Thyroid gland (tissue), 4 donors: ENCODE measurements around the gene IGFBP2. TPM values are rescaled to one million over a fixed set of nuclear protein-coding genes. Genes with fewer than 3 reads are reported as not detected.

ENCODE experiments used
- DNase-seq, 2 donors: peaks; one replicate each; pipeline ENCODE4 v3.0.0-alpha.2; 2019
- H3K27ac ChIP-seq, 3 donors: fragments of 200-600 bp; sonication (generic); 1 replicate in 2 of 3; 2 replicates in 1 of 3; pipeline ENCODE4 v1.5.1; 2016 to 2019; ENCODE audit warnings: mild to moderate bottlenecking in 1 of 3, moderate library complexity in 1 of 3
- H3K27me3 ChIP-seq: fragments of 200-600 bp; sonication (generic); one replicate; pipeline ENCODE4 v1.5.1; 2019
- H3K36me3 ChIP-seq, 2 donors: fragments of 200-600 bp; sonication (generic); one replicate each; pipeline ENCODE4 v1.5.1; 2016 to 2019
- H3K4me1 ChIP-seq, 2 donors: fragments of 200-600 bp; sonication (generic); one replicate each; pipeline ENCODE4 v1.5.1; 2017 to 2019
- H3K4me3 ChIP-seq, 3 donors: fragments of 200-600 bp; sonication (generic); replicated peaks in 1 of 3; 1 replicate in 2 of 3; 2 replicates in 1 of 3; pipeline ENCODE4 v1.5.1; 2016; ENCODE audit warnings: mild to moderate bottlenecking in 1 of 3
- H3K9me3 ChIP-seq: fragments of 200-600 bp; sonication (generic); one replicate; pipeline ENCODE4 v1.5.1; 2017
- CTCF ChIP-seq, 6 experiments: fragments of 200-600 bp in 3 of 6; fragments of 450-650 bp in 3 of 6; sonication (generic) in 3 of 6; IDR thresholded peaks; one replicate each; pipeline ENCODE4 v1.5.1; 2016 to 2019; ENCODE audit warnings: antibody characterized with exemption in 6 of 6, mild to moderate bottlenecking in 2 of 6, inconsistent platforms in 1 of 6, moderate library complexity in 1 of 6
- POLR2A ChIP-seq, 2 donors: fragments of 450-650 bp; IDR thresholded peaks; one replicate each; pipeline ENCODE4 v1.6.1; 2017; ENCODE audit warnings: antibody characterized with exemption in 2 of 2, mild to moderate bottlenecking in 2 of 2, moderate library complexity in 1 of 2
- WGBS, 2 donors: methylation state at CpG; one replicate each; pipeline ENCODE4 v1.1.5; 2017; 5-methylcytosine and 5-hydroxymethylcytosine counted together
- intact Hi-C: fragments of 100-400 bp; cut with DNase I; formaldehyde crosslinking; loops from one replicate; pipeline ENCODE4 v1.15.1; 2023
- total RNA-seq, 4 donors: library from RNA; depleted of rRNA; stranded (reverse); fragments of >200 nt; gene quantifications; one replicate each; pipeline ENCODE4 v1.2.3, GENCODE V29; 2016

The IGFBP2 gene
- total RNA-seq, 4 donors from 2014 or later: 26.5 to 45.0 (median 40.0) TPM

DNA sequence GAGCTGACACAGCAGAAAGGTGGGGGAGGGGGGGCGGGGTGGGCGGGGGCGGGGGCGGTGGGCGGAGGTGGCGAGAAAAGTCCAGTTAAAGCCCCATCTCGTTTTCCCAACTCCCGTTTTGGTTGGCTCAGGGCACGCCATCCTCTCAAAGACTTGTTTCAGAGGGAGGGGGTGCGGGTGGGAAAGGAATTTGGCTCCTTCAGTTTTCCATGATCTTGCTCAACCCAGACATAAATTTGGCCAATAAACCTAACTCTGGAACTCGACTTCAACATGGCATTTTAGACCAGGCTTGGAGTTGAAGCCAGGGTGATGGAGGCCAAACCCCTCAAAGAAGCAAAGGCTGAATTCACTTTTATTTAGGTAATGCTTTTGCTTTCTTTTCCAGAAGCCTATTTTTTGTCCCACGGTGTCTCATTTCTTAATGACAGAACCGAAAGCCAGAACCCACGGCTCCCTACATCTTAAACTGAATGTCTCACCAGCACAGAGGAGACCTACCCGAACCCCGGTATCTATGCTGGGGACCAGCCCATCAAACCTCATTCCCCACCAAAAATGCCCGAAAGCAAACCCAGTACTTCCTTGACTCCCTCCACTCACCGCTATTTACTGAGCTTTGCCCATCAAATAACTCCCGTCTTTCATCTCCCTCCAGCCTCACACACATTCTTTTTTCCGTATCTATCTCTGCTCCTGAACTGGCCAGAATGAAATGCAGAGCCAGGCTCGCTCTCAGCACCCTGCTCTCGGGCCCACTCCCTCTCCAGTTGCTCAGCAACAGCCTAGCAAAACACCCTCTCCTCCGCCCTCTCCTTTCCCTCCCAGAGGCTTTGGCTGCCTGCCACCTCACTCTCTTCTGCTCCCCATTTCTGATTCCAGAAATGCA lies 57.9 kb downstream of the IGFBP2 start:
- 4 to 5% methylated on average over 23 of the region's 23 CpGs for WGBS, 2 donors
- peaks cover 29 to 47% of the 10 kb centered on the region in 2 donors for H3K4me1 ChIP-seq

GRCh38 chr2:216692636-216693413 lies 59.6 kb downstream of the IGFBP2 start:
- H3K36me3 ChIP-seq: peaks cover 7 to 11% of the 10 kb centered on the region in 2 donors
- DNase-seq: peak; percentile 94 to 95
- 0 to 1% methylated on average over 28 of the region's 28 CpGs for WGBS, 2 donors
- H3K4me3 ChIP-seq: peak overlapping the region; percentile 49 to 80 (median 72)
- intact Hi-C loops: loop anchor here (10.0 kb wide), 2 partner anchors 472 to 672 kb away; no protein-coding TSS in a partner anchor
- TF ChIP-seq CTCF (IDR thresholded peaks at IDR 0.05) (no peak), POLR2A (IDR thresholded peaks at IDR 0.05) (peak in 1 of 2 donors; percentile 62)
- no peaks in the 10 kb centered on the region for H3K27me3 ChIP-seq
- H3K4me1 ChIP-seq: peaks cover 29 to 52% of the 10 kb centered on the region in 2 donors
- H3K9me3 ChIP-seq: no peaks in the 10 kb centered on the region
- H3K27ac ChIP-seq: peak overlapping the region; percentile 86 to 94 (median 87)

More for the DNA sequence above, 57.9 kb downstream of the IGFBP2 start:
- TF ChIP-seq POLR2A (IDR thresholded peaks at IDR 0.05): peak in 1 of 2 donors; percentile 51
- no peak for TF ChIP-seq CTCF (IDR thresholded peaks at IDR 0.05)
- DNase-seq: peak; percentile 93 to 96
- no peaks in the 10 kb centered on the region for H3K9me3 ChIP-seq
- H3K4me3 ChIP-seq: peak overlapping the region in 1 of 3 donors; percentile 72
- no peaks in the 10 kb centered on the region for H3K27me3 ChIP-seq
- intact Hi-C loops: loop anchor here (10.0 kb wide), 2 partner anchors 474 to 674 kb away; no protein-coding TSS in a partner anchor
- H3K27ac ChIP-seq: peak overlapping the region; percentile 86 to 94 (median 87)
- peaks cover 17 to 19% of the 10 kb centered on the region in 2 donors for H3K36me3 ChIP-seq

- Histone ChIP-seq H3K36me3 (peaks cover 7 to 11% of the 10 kb centered on the region in 2 donors), H3K27me3 (no peaks in the 10 kb centered on the region), H3K4me1 (peaks cover 29 to 52% of the 10 kb centered on the region in 2 donors), H3K27ac (peak overlapping the region; percentile 83 to 94 (median 86)), H3K9me3 (no peaks in the 10 kb centered on the region), H3K4me3 (peak overlapping the region; percentile 72 to 81 (median 75))
- no peak for DNase-seq
- TF ChIP-seq POLR2A (IDR thresholded peaks at IDR 0.05) (no peak), CTCF (IDR thresholded peaks at IDR 0.05) (no peak)
- intact Hi-C loops: loop anchor here (10.0 kb wide), 2 partner anchors 471 to 671 kb away; no protein-coding TSS in a partner anchor
- WGBS, 2 donors: 3% methylated on average over 15 of the region's 15 CpGs
Observed at GRCh38 chr2:216693414-216694080, 60.3 kb downstream of the IGFBP2 start.

GRCh38 chr2:216694082-216694825 lies 61.0 kb downstream of the IGFBP2 start:
- H3K4me1 ChIP-seq: peaks cover 32 to 51% of the 10 kb centered on the region in 2 donors
- WGBS, 2 donors: 0 to 1% methylated on average over 32 to 43 of the region's 59 CpGs
- intact Hi-C loops: loop anchor here (10.0 kb wide), 2 partner anchors 471 to 671 kb away; no protein-coding TSS in a partner anchor

More at GRCh38 chr2:216694082-216694825, 61.0 kb downstream of the IGFBP2 start:
- Histone ChIP-seq H3K9me3 (no peaks in the 10 kb centered on the region), H3K27me3 (no peaks in the 10 kb centered on the region), H3K4me3 (peak overlapping the region; percentile 72 to 81 (median 75)), H3K36me3 (peaks cover 4 to 9% of the 10 kb centered on the region in 2 donors), H3K27ac (peak overlapping the region; percentile 83 to 94 (median 86))
- DNase-seq: peak; percentile 79 to 83
- TF ChIP-seq CTCF (IDR thresholded peaks at IDR 0.05): no peak
- TF ChIP-seq POLR2A (IDR thresholded peaks at IDR 0.05): peak in 1 of 2 donors; percentile 69
